Pancreas (tissue), 10 donors: ENCODE results near the gene BEST1. TPM values are rescaled to one million over a fixed set of nuclear protein-coding genes. Genes with fewer than 3 reads are reported as not detected.

ENCODE experiments used
- ATAC-seq, 4 donors: fragments of 200-7000 bp; cut with Tn5 transposase; one replicate each; pipeline versions ENCODE4 v1.8.0 to v1.9.1; 2020; ENCODE audit warnings: mild to moderate bottlenecking in 4 of 4, moderate library complexity in 4 of 4
- DNase-seq, 6 donors: peaks; one replicate each; pipeline ENCODE4 v3.0.0-alpha.2; 2020
- FAIRE-seq: peaks from 2 replicates; lab custom pipeline; 2012; peaks lifted over from hg19 to GRCh38; lab: Jason Lieb, UNC
- H3K27ac ChIP-seq, 4 donors: fragments of 200-600 bp; sonication (generic); 1 replicate in 3 of 4; 2 replicates in 1 of 4; pipeline versions ENCODE4 v1.5.0 to v1.8.0; 2020
- H3K27me3 ChIP-seq, 4 donors: fragments of 200-600 bp; one replicate each; pipeline ENCODE4 v1.8.0; 2021
- H3K36me3 ChIP-seq, 3 donors: fragments of 200-600 bp; sonication (generic) in 1 of 3; one replicate each; pipeline versions ENCODE4 v1.5.0 to v1.8.0; 2020 to 2021
- H3K4me1 ChIP-seq, 3 donors: fragments of 200-600 bp; one replicate each; pipeline ENCODE4 v1.8.0; 2021
- H3K4me3 ChIP-seq, 4 donors: fragments of 200-600 bp; sonication (generic) in 2 of 4; one replicate each; pipeline versions ENCODE4 v1.5.0 to v1.8.0; 2020 to 2021
- H3K9me3 ChIP-seq, 4 donors: fragments of 200-600 bp; one replicate each; pipeline ENCODE4 v1.8.0; 2021
- WGBS, 2 donors: extraction: QIAGEN DNeasy Blood & Tissue Kit; methylation state at CpG; one replicate each; pipeline ENCODE4 v1.1.7; 2013; 5-methylcytosine and 5-hydroxymethylcytosine counted together
- intact Hi-C, 3 donors: fragments of 100-400 bp; cut with DNase I; formaldehyde crosslinking; loops; one replicate each; pipeline versions ENCODE4 v1.11.1 to v1.14.2; 2022
- polyA plus RNA-seq, 2 donors: library from polyadenylated mRNA; stranded (reverse); fragments of 200-250 nt; gene quantifications; one replicate each; pipeline ENCODE4 v1.2.3, GENCODE V29; 2013
- total RNA-seq, 6 donors: library from RNA; stranded (reverse); fragmentation: NEBNext Ultra II Directional in 4 of 6; extraction: Animal tissue kit (Norgen Biotek cat#: 25700) in 4 of 6; gene quantifications; one replicate each; pipeline versions ENCODE4 v1.2.1 to v1.2.4, GENCODE V29; 2021 to 2023
- TF ChIP-seq, protein P1 (sequence below), 4 donors: fragments of 200-600 bp; sonication (generic) in 3 of 4; IDR thresholded peaks; one replicate each; pipeline versions ENCODE4 v1.5.0 to v1.8.0; 2021; ENCODE audit warnings: antibody characterized with exemption in 4 of 4
- donor health status: healthy with polysubstance abuse.
- donor health status: DM: no; HTN: no; CAD: no; lungs with moderate emphysema.
- donor health status: DM: no; HTN: no; CAD: no.
- donor health status: control.
- donor health status: control.
- donor health status: Bipolar disorder and iron deficiency.
- donor health status: DM: yes; HTN: yes; CAD: no.
- donor health status: DM: no; HTN: no; CAD: no.
- donor health status: DM: no; HTN: no; CAD: no.
- donor health status: DM: yes; HTN: yes; CAD: no.

The BEST1 gene
- total and polyA plus RNA-seq, 8 donors = 0.43 to 2.4 (median 1.1) TPM

- no peak for FAIRE-seq
- Histone ChIP-seq H3K4me1 (peaks cover 43 to 59% (median 56%) of the 10 kb centered on the region in 3 donors), H3K27ac (peak overlapping the region in 2 of 4 donors; percentile 99)
Observed at GRCh38 chr11:61969391-61969758, 19.2 kb downstream of the BEST1 start.

GRCh38 chr11:61969838-61970662 is 19.9 kb downstream of the BEST1 start:
- peak overlapping the region; percentile 63 to 99 (median 88) for H3K27ac ChIP-seq
- H3K36me3 ChIP-seq = peaks cover 0 to 5% (median 5%) of the 10 kb centered on the region in 3 donors
- no peaks in the 10 kb centered on the region for H3K27me3 ChIP-seq
- intact Hi-C loops = no loop called here
- FAIRE-seq = no peak
- TF ChIP-seq, protein P1, sequence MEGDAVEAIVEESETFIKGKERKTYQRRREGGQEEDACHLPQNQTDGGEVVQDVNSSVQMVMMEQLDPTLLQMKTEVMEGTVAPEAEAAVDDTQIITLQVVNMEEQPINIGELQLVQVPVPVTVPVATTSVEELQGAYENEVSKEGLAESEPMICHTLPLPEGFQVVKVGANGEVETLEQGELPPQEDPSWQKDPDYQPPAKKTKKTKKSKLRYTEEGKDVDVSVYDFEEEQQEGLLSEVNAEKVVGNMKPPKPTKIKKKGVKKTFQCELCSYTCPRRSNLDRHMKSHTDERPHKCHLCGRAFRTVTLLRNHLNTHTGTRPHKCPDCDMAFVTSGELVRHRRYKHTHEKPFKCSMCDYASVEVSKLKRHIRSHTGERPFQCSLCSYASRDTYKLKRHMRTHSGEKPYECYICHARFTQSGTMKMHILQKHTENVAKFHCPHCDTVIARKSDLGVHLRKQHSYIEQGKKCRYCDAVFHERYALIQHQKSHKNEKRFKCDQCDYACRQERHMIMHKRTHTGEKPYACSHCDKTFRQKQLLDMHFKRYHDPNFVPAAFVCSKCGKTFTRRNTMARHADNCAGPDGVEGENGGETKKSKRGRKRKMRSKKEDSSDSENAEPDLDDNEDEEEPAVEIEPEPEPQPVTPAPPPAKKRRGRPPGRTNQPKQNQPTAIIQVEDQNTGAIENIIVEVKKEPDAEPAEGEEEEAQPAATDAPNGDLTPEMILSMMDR (IDR thresholded peaks at IDR 0.05) = no peak
- peaks cover 47 to 57% (median 55%) of the 10 kb centered on the region in 3 donors for H3K4me1 ChIP-seq
- DNase-seq = no peak
- no peak for ATAC-seq
- WGBS, 2 donors = 91 to 94% methylated on average over 2 of the region's 2 CpGs
- H3K4me3 ChIP-seq = no peak overlapping the region
- H3K9me3 ChIP-seq = no peaks in the 10 kb centered on the region

More at GRCh38 chr11:61969391-61969758, 19.2 kb downstream of the BEST1 start:
- Histone ChIP-seq H3K4me3 (no peak overlapping the region), H3K27me3 (no peaks in the 10 kb centered on the region), H3K9me3 (no peaks in the 10 kb centered on the region), H3K36me3 (peaks cover 0 to 11% (median 10%) of the 10 kb centered on the region in 3 donors)
- intact Hi-C loops = no loop called here
- WGBS, 2 donors = 91 to 93% methylated on average over 7 of the region's 7 CpGs
- ATAC-seq (no peak), DNase-seq (peak in 1 of 6 donors; percentile 4)
- TF ChIP-seq, protein P1 (IDR thresholded peaks at IDR 0.05) = no peak

- Histone ChIP-seq H3K4me3 (peak overlapping the region in 1 of 4 donors; percentile 19), H3K27me3 (no peaks in the 10 kb centered on the region), H3K27ac (peak overlapping the region; percentile 63 to 99 (median 88)), H3K36me3 (no peaks in the 10 kb centered on the region), H3K9me3 (no peaks in the 10 kb centered on the region), H3K4me1 (peaks cover 47 to 57% (median 55%) of the 10 kb centered on the region in 3 donors)
- intact Hi-C loops = no loop called here
- WGBS, 2 donors = 10 to 16% methylated on average over 16 of the region's 16 CpGs
- DNase-seq (peak; percentile 88 to 99 (median 98)), ATAC-seq (peak; percentile 52 to 60 (median 56)), FAIRE-seq (no peak)
- TF ChIP-seq, protein P1 (IDR thresholded peaks at IDR 0.05) = no peak
Observed at GRCh38 chr11:61971248-61972111, 21.3 kb downstream of the BEST1 start.

DNA sequence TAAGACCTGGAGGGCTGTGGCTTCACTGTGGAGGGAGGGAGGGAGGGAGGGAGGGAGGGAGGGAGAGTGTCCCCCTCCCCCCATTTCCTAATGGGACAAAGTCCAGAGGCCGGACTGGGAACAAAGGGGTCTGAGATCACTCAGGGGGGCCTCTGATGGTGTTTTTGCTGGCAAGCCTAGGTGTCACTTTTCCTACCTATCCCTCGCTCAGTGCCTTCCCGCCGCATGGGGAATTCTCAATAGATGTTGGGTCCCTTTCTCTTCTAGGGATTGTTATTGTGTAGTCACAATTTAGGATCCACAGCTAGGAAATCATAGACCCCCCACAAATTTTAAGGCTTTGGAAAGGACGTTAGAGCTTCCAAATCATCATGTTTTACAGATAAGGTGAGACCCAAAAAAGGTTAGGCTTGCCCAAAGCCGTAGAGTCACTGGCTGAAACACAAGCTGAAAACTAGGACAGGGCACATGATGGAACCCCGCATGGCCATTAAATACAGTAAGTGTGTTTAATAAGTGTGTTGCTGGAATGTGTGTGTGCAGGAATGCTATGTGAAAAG is 22.0 kb downstream of the BEST1 start:
- TF ChIP-seq, protein P1 (IDR thresholded peaks at IDR 0.05) = no peak
- Histone ChIP-seq H3K36me3 (no peaks in the 10 kb centered on the region), H3K27ac (peak overlapping the region; percentile 63 to 99 (median 88)), H3K4me3 (peak overlapping the region in 1 of 4 donors; percentile 19), H3K4me1 (peaks cover 47 to 57% (median 55%) of the 10 kb centered on the region in 3 donors), H3K9me3 (no peaks in the 10 kb centered on the region), H3K27me3 (no peaks in the 10 kb centered on the region)
- DNase-seq (peak in 1 of 6 donors; percentile 27), FAIRE-seq (no peak), ATAC-seq (no peak)
- intact Hi-C loops = no loop called here
- 34 to 41% methylated on average over 7 of the region's 7 CpGs for WGBS, 2 donors
